Skin of body (tissue), 2 donors: ENCODE results near the gene NUDCD3. TPM values are rescaled to one million over a fixed set of nuclear protein-coding genes. Genes with fewer than 3 reads are reported as not detected.

Experiments
- small RNA-seq: library from RNA; depleted of rRNA; stranded (forward); fragments of <200 nt; gene quantifications from one replicate; pipeline ENCODE3, GENCODE V24; 2014; ENCODE audit warnings: low replicate concordance
- total RNA-seq: library from RNA; depleted of rRNA; stranded (reverse); fragments of >200 nt; gene quantifications from one replicate; pipeline ENCODE4 v1.2.3, GENCODE V29; 2014

NUDCD3 gene
- total RNA-seq, 1 donor from 2014 or later: 47.8 TPM

Small RNAs within 50 kb of the gene (small RNA-seq; reads per million reads assigned to genes)
- gene RNU6-1097P: not detected

Other genes with a start within 250 kb of the NUDCD3 start
- 2.2 TPM for gene CAMK2B, start 165.1 kb downstream of the NUDCD3 start, total RNA-seq
- 0.30 TPM for gene NPC1L1, start 50.7 kb upstream of the NUDCD3 start, total RNA-seq
- 45.4 TPM for gene DDX56, start 83.2 kb upstream of the NUDCD3 start, total RNA-seq
- gene TMED4, start 91.6 kb upstream of the NUDCD3 start, total RNA-seq: 71.4 TPM
- 53.1 TPM for gene OGDH, start 116.0 kb upstream of the NUDCD3 start, total RNA-seq